GM10248 (cell line): ENCODE measurements around the gene CHAF1B.

Experiments used
- CTCF ChIA-PET: fragments of 300-600 bp; sonication (Branson Sonifier 250); formaldehyde crosslinking; extraction: SDS; loops from one replicate; lab custom pipeline; 2021; ENCODE audit warnings: antibody characterized with exemption; lab: Yijun Ruan, JAX
- POLR2A ChIA-PET: fragments of 350-650 bp; sonication (Branson Sonifier 250); formaldehyde crosslinking; extraction: SDS; loops from one replicate; lab custom pipeline; 2020; ENCODE audit warnings: antibody characterized with exemption; lab: Yijun Ruan, JAX
- DNase-seq: peaks from one replicate; pipeline ENCODE4 v3.0.0; 2012; ENCODE audit errors: extremely low spot score
- CTCF ChIP-seq: IDR thresholded peaks from 2 replicates; pipeline ENCODE4 v1.5.1; 2012; ENCODE audit warnings: mild to moderate bottlenecking, low read depth; ENCODE audit errors: extremely low read depth, missing control alignments, control extremely low read depth

The CHAF1B gene

GRCh38 chr21:36429947-36430546, 44.9 kb downstream of the CHAF1B start:
- no peak for TF ChIP-seq CTCF
- ChIA-PET POLR2A (interaction anchor here (0.7 kb wide), 1 partner anchor 41 kb away, joined by 3 read pairs; no protein-coding TSS in a partner anchor), CTCF (interaction anchor here (0.6 to 2.5 kb wide), 11 partner anchors 8 to 560 kb away, joined by 3 to 12 read pairs (median 5); no protein-coding TSS in a partner anchor)
- peak; percentile 84 for DNase-seq

- TF ChIP-seq CTCF: no peak
- CTCF ChIA-PET: interaction anchor here (2.1 kb wide), 1 partner anchor 13 kb away, joined by 11 read pairs; no protein-coding TSS in a partner anchor
- no peak for DNase-seq
- POLR2A ChIA-PET: no interaction called here
Observed at GRCh38 chr21:36430841-36431240, 45.6 kb downstream of the CHAF1B start.

- POLR2A ChIA-PET: no interaction called here
- no peak for DNase-seq
- TF ChIP-seq CTCF: no peak
- CTCF ChIA-PET: no interaction called here
Observed at GRCh38 chr21:36431252-36431651, 46.1 kb downstream of the CHAF1B start.

GRCh38 chr21:36433059-36433709, 48.0 kb downstream of the CHAF1B start:
- DNase-seq: no peak
- ChIA-PET POLR2A (no interaction called here), CTCF (interaction anchor here (0.8 to 1.4 kb wide), 5 partner anchors 9 to 70 kb away, joined by 3 to 5 read pairs (median 3); no protein-coding TSS in a partner anchor)
- TF ChIP-seq CTCF: no peak

GRCh38 chr21:36434144-36434543, 49.0 kb downstream of the CHAF1B start:
- CTCF ChIA-PET: interaction anchor here (0.6 to 1.4 kb wide), 2 partner anchors 12 to 13 kb away, joined by 3 read pairs; no protein-coding TSS in a partner anchor
- POLR2A ChIA-PET: no interaction called here
- DNase-seq: no peak
- TF ChIP-seq CTCF: no peak

GRCh38 chr21:36436829-36437744, 51.9 kb downstream of the CHAF1B start:
- no peak for DNase-seq
- CTCF ChIA-PET: interaction anchor here (0.8 to 1.3 kb wide), 2 partner anchors 8 to 68 kb away, joined by 3 read pairs; no protein-coding TSS in a partner anchor
- POLR2A ChIA-PET: no interaction called here
- no peak for TF ChIP-seq CTCF
